CD4-positive, CD25-positive, alpha-beta regulatory T cell (primary cell): ENCODE data around the gene SRP9. TPM values are rescaled to one million over a fixed set of nuclear protein-coding genes. Genes with fewer than 3 reads are reported as not detected.
"Not testable (repeated sequence)": the region's sequence is repeated elsewhere in the genome, so short reads cannot be mapped to it uniquely, and the experiment has no call there.

ENCODE experiments used
- ATAC-seq, 2 donors: fragments of 150-1000 bp; cut with Tn5 transposase; one replicate each; pipeline ENCODE4 v1.10.0; 2021; ENCODE audit warnings: low read depth in 2 of 2, moderate number of reproducible peaks in 2 of 2, moderate library complexity in 1 of 2
- DNase-seq, 3 donors: peaks; one replicate each; pipeline versions ENCODE4 v3.0.0 to v3.0.0-alpha.2; 2012 to 2022; ENCODE audit warnings: mixed read lengths in 1 of 3
- H3K27ac ChIP-seq: one replicate; pipeline ENCODE4 v1.7.0; 2013; ENCODE audit warnings: mild to moderate bottlenecking, low read length; ENCODE audit not compliant: insufficient read depth, poor library complexity, severe bottlenecking
- H3K27me3 ChIP-seq: one replicate; pipeline ENCODE4 v1.7.0; 2013; ENCODE audit warnings: low read length; ENCODE audit not compliant: control insufficient read depth, insufficient read depth
- H3K36me3 ChIP-seq: one replicate; pipeline ENCODE4 v1.7.0; 2013; ENCODE audit warnings: mild to moderate bottlenecking, low read length, moderate library complexity; ENCODE audit not compliant: control insufficient read depth, insufficient read depth
- H3K4me1 ChIP-seq: 2 replicates; pipeline ENCODE4 v1.7.0; 2013; ENCODE audit warnings: mild to moderate bottlenecking, low read length; ENCODE audit not compliant: insufficient read depth, control insufficient read depth, poor library complexity, severe bottlenecking
- H3K4me3 ChIP-seq: one replicate; pipeline ENCODE4 v1.7.0; 2013; ENCODE audit warnings: low read depth, mild to moderate bottlenecking, low read length, moderate library complexity
- H3K9me3 ChIP-seq, 2 experiments: 1 replicate in 1 of 2; 2 replicates in 1 of 2; pipeline ENCODE4 v1.7.0; 2013; ENCODE audit warnings: low read length in 2 of 2, mild to moderate bottlenecking in 1 of 2, moderate library complexity in 1 of 2; ENCODE audit not compliant: control insufficient read depth in 2 of 2
- H3K27ac Mint-ChIP-seq, 3 donors: one replicate each; pipeline ENCODE4 v1.8.0; 2020 to 2022; ENCODE audit warnings: mild to moderate bottlenecking in 3 of 3, mixed read lengths in 3 of 3, moderate library complexity in 2 of 3
- H3K27me3 Mint-ChIP-seq: one replicate; pipeline ENCODE4 v1.8.0; 2022; ENCODE audit warnings: mild to moderate bottlenecking, mixed read lengths
- H3K36me3 Mint-ChIP-seq: one replicate; pipeline ENCODE4 v1.8.0; 2020; ENCODE audit warnings: mixed read lengths
- H3K4me1 Mint-ChIP-seq, 4 donors: one replicate each; pipeline ENCODE4 v1.8.0; 2020 to 2022; ENCODE audit warnings: mixed read lengths in 4 of 4, mild to moderate bottlenecking in 1 of 4
- H3K4me3 Mint-ChIP-seq, 4 donors: one replicate each; pipeline ENCODE4 v1.8.0; 2020 to 2022; ENCODE audit warnings: mild to moderate bottlenecking in 4 of 4, mixed read lengths in 4 of 4, moderate library complexity in 3 of 4
- H3K9me3 Mint-ChIP-seq, 7 donors: one replicate each; pipeline ENCODE4 v1.8.0; 2020 to 2022; ENCODE audit warnings: mixed read lengths in 7 of 7, mild to moderate bottlenecking in 3 of 7, moderate library complexity in 2 of 7
- polyA plus RNA-seq, 4 donors: library from polyadenylated mRNA; unstranded; fragments of 300-500 nt; fragmentation: Illumina TruSeq; gene quantifications; one replicate each; pipeline ENCODE4 v1.2.3, GENCODE V29; 2021
- total RNA-seq: library from RNA; stranded (reverse); gene quantifications from one replicate; pipeline ENCODE4 v1.2.3, GENCODE V29; 2022

SRP9 gene
- total and polyA plus RNA-seq, 5 donors from 2014 or later, result 76.7 to 367 (median 340) TPM

DNA sequence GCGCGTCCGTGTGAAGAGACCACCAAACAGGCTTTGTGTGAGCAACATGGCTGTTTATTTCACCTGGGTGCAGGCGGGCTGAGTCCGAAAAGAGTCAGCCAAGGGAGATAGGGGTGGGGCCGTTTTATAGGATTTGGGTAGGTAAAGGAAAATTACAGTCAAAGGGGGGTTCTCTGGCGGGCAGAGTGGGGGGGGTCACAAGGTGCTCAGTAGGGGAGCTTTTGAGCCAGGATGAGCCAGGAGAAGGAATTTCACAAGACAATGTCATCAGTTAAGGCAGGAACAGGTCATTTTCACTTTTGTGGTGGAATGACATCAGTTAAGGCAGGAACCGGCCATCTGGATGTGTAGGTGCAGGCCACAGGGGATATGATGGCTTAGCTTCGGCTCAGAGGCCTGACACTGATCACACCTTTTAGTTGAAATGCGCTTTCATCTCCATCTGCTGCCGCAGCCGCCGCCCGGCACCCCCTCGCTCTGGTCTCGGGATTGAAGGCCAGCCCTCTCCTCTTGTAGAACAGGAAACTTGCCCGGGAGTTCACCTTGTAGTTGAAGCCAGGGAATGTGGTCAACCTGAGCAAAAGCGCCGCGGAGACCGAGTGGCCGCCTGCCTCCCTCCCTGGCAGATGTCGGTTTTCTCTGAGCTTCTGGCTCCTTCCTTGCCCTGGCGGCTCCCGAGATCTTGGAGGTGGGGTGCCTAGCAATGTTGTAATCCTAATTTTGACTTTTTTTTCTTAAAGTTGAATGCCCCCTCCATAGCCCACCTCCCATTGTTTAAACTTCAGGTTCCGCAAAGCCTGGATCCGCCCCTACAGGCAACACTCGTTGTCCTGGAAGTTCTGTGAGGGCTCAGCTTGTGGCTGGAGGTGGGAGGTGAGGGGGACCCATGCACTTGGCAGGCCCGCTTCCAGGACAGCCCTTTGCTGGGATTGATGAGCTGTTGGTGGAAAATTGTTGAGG is 33.2 kb downstream of the SRP9 start:
- Mint-ChIP-seq H3K4me3 (peak overlapping the region; percentile 75 to 89 (median 84)), H3K27ac (peak overlapping the region in 2 of 3 donors; percentile 63 to 86), H3K27me3 (peaks cover 24% of the 10 kb centered on the region), H3K4me1 (peaks cover 2 to 12% (median 5%) of the 10 kb centered on the region in 4 donors)
- not testable (repeated sequence) for H3K36me3 ChIP-seq, H3K9me3 ChIP-seq, H3K4me1 ChIP-seq, H3K27ac ChIP-seq, H3K9me3 Mint-ChIP-seq, H3K27me3 ChIP-seq, DNase-seq, H3K36me3 Mint-ChIP-seq, ATAC-seq, H3K4me3 ChIP-seq

DNA sequence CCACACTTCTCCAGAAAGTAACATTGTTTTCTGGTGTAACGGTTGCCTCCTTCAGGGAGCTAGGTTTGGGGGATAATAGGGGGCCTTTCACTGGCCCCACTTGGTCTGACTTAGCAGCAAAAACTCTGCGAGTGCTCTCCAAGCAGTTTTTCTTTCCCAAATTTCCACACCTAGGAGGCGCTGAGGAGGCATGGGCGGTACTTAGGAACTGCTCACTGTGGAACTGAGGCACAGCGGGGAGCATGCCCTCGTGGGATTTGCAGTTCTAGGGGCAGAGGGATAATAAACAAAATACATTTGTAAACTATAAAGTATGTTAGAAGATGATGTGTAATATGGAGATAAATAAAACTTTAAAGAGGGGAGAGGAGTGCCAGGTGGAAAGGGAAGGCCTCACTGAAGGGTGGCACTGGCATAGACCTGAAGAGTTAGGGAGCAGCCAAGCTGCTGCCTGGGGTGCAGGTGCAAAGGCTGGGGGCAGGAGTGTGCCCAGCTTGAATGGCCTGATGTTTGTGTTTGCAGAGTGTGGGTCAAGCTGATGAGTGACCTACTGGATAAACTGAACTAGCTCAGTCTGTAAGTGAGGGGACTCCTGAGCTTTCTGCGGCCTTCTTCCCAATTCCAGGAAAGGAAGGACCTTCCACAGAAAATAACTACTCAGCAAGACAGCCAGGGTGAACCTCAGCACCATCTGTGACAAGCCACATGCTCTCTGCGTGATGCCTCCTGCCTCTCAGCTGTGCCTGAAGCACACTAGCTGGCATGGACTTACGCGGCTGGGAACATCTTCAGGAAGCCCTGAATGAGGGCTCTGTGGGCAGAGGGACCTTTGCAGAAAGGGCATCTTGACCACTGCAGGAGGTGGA is 34.2 kb downstream of the SRP9 start:
- Mint-ChIP-seq H3K4me3 (peak overlapping the region in 1 of 4 donors; percentile 43), H3K9me3 (no peaks in the 10 kb centered on the region)

DNA sequence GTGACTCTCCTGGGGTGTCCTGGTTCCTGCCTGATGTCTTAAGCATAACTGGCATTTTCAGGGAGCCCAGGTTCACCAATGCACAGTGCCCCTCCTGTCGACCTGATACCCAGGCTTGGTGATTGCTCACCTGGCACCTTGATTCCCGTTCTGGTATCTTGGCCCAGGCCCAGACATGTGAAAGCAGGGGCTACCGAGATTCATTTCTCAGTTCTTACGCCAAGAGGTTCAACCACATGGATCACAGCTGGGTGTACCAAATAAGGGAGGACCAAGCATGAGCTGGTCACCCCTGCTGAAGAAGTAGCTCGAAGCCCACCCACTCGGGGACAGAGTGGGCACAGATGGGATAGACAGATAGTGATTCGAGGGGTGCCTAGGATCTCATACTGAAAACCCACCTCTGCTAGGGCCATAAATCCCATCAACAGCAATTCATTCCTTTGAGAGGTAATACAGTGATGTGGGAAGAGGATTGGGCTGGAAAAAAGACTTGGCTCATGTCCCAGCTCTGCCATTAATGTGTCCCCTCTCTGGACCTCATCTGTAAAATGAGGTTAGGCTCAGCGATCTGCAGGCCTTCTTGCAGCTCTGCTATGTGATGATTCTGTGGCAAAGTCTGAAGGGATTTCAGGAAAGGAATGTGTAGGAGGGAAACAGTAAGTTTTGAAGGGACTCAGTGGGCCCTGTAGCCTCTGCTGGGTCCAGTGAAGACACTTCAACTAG is 35.0 kb downstream of the SRP9 start:
- no peak for ATAC-seq
- no peak overlapping the region for H3K27ac ChIP-seq

More for the DNA sequence above, 34.2 kb downstream of the SRP9 start:
- no peaks in the 10 kb centered on the region for H3K27me3 ChIP-seq
- H3K4me1 ChIP-seq, result peaks cover 8% of the 10 kb centered on the region
- ATAC-seq, result no peak
- H3K36me3 ChIP-seq, result no peaks in the 10 kb centered on the region
- Mint-ChIP-seq H3K27me3 (peaks cover 24% of the 10 kb centered on the region), H3K4me1 (peaks cover 2 to 12% (median 5%) of the 10 kb centered on the region in 4 donors), H3K27ac (no peak overlapping the region), H3K36me3 (no peaks in the 10 kb centered on the region)
- no peak overlapping the region for H3K4me3 ChIP-seq
- H3K9me3 ChIP-seq, result no peaks in the 10 kb centered on the region
- no peak overlapping the region for H3K27ac ChIP-seq
- DNase-seq, result no peak

DNA sequence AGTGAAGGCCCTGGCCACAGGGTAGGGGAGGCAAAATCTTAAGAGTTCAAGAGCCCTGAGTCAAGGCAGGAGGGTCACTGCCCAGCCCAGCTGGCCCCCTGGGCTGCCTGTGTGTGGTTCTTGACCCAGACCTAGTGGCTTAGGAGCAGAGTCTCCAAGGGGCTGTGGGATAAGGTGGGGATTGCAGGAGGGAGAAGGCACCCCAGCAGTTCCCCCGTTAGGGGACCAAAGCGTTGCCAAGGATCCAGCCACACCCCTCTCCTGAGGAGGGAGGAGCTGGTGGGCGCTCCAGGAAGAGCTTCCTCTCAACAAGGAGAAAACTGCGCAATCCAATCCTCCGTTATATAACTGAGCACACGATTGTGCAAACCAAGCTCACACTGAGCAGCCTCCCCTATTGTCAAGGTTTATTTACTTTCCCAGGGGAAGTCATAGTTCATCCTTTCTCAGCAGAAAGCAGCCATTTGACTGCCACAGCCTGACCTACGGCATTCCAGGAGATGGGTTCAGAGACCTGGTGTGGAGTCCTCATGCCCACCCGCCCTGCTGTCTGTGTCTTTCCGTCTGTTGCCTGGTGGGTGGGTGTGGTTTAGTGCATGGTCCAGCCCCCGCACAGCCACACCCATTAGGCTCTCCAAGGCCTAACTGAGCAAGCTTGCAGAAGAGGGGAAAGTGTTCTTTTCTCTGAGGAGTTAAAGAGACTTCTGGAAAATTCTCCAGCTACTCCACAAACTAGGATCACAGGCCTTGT is 35.8 kb downstream of the SRP9 start:
- Histone ChIP-seq H3K27ac (no peak overlapping the region), H3K4me1 (peaks cover 8% of the 10 kb centered on the region), H3K4me3 (no peak overlapping the region), H3K36me3 (no peaks in the 10 kb centered on the region), H3K9me3 (no peaks in the 10 kb centered on the region), H3K27me3 (no peaks in the 10 kb centered on the region)
- H3K4me3 Mint-ChIP-seq, result peak overlapping the region in 1 of 4 donors; percentile 18
- peaks cover 28% of the 10 kb centered on the region for H3K27me3 Mint-ChIP-seq
- DNase-seq (no peak), ATAC-seq (no peak)
- no peaks in the 10 kb centered on the region for H3K9me3 Mint-ChIP-seq
- H3K36me3 Mint-ChIP-seq, result no peaks in the 10 kb centered on the region
- no peak overlapping the region for H3K27ac Mint-ChIP-seq
- H3K4me1 Mint-ChIP-seq, result peaks cover 2 to 12% (median 5%) of the 10 kb centered on the region in 4 donors

More for the DNA sequence above, 35.0 kb downstream of the SRP9 start:
- H3K9me3 ChIP-seq, result no peaks in the 10 kb centered on the region
- no peak for DNase-seq
- Mint-ChIP-seq H3K4me1 (peaks cover 2 to 12% (median 5%) of the 10 kb centered on the region in 4 donors), H3K27ac (no peak overlapping the region), H3K4me3 (peak overlapping the region in 1 of 4 donors; percentile 18), H3K9me3 (no peaks in the 10 kb centered on the region), H3K27me3 (peaks cover 25% of the 10 kb centered on the region), H3K36me3 (no peaks in the 10 kb centered on the region)
- no peak overlapping the region for H3K4me3 ChIP-seq
- no peaks in the 10 kb centered on the region for H3K36me3 ChIP-seq
- H3K27me3 ChIP-seq, result no peaks in the 10 kb centered on the region
- H3K4me1 ChIP-seq, result peaks cover 8% of the 10 kb centered on the region

DNA sequence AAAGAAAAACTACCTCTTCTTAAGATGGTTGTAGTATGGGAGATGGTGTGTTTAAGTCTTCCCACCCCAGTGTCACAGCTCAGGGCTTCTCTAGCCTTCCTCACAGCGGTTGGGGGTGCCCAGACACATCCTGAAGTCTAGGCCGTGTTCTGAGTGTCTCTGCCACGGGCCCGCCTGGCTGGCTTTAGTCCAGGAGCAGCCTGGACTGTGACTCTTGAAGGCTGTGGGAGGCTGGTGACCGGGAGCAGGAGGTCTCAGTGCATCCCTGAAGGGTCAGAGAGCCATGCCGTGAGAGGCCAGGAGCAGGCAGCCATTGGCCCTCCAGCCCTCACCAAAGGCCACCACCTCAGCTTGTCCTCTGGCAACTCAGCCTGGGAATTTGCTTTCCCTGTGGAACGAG is 36.8 kb downstream of the SRP9 start:
- no peaks in the 10 kb centered on the region for H3K9me3 ChIP-seq
- DNase-seq, result no peak
- Mint-ChIP-seq H3K4me3 (no peak overlapping the region), H3K9me3 (no peaks in the 10 kb centered on the region), H3K36me3 (no peaks in the 10 kb centered on the region), H3K27me3 (peaks cover 21% of the 10 kb centered on the region), H3K4me1 (peaks cover 0 to 12% (median 2%) of the 10 kb centered on the region in 4 donors), H3K27ac (no peak overlapping the region)
- peaks cover 8% of the 10 kb centered on the region for H3K4me1 ChIP-seq
- no peak overlapping the region for H3K27ac ChIP-seq
- no peaks in the 10 kb centered on the region for H3K27me3 ChIP-seq
- ATAC-seq, result no peak
- H3K36me3 ChIP-seq, result no peaks in the 10 kb centered on the region
- H3K4me3 ChIP-seq, result no peak overlapping the region

DNA sequence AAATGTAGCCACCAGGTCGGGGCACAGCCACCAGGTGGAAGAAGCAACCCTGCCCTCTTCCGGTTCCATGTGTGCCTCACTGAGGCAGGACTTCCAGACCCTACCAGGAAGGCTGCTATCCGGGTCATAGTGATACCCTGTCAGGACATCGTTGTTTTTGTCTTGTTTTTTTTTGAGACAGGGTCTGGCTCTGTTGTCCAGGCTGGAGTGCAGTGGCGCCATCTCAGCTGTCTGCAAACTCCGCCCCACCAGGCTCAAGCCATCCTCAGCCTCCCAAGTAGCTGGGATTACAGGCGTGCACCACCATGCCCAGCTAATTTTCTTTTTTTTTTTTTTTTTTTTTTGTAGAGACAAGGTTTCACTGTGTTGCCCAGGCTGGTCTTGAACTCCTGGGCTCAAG is 37.5 kb downstream of the SRP9 start:
- not testable (repeated sequence) for H3K27me3 ChIP-seq, DNase-seq, H3K9me3 ChIP-seq, H3K27ac ChIP-seq, H3K36me3 ChIP-seq, H3K36me3 Mint-ChIP-seq, H3K4me3 Mint-ChIP-seq, H3K9me3 Mint-ChIP-seq, ATAC-seq, H3K4me3 ChIP-seq, H3K4me1 ChIP-seq, H3K4me1 Mint-ChIP-seq, H3K27ac Mint-ChIP-seq
- peaks cover 17% of the 10 kb centered on the region for H3K27me3 Mint-ChIP-seq
